H1 (cell line): ENCODE data around the gene PIMREG.

Experiments
- EZH2 ChIP-seq: fragments of 200-600 bp; sonication (generic); IDR thresholded peaks from 2 replicates; pipeline ENCODE4 v1.7.1; 2012; ENCODE audit warnings: low read depth, mild to moderate bottlenecking, moderate library complexity, low read length, inconsistent platforms; ENCODE audit not compliant: severe bottlenecking
- GTF2F1 ChIP-seq: IDR thresholded peaks from 2 replicates; pipeline ENCODE4 v1.6.1; 2012; ENCODE audit warnings: low read depth, low read length, improper control_type of control experiment, borderline replicate concordance
- JUND ChIP-seq: IDR thresholded peaks from 2 replicates; pipeline ENCODE4 v1.6.1; 2011; ENCODE audit warnings: mild to moderate bottlenecking, improper control_type of control experiment, low read length

- no peak for TF ChIP-seq GTF2F1
- no peak for TF ChIP-seq JUND
- no peak for TF ChIP-seq EZH2
Observed at GRCh38 chr17:6398955-6399354, 45.3 kb upstream of the PIMREG start.
